Measurements from ENCODE around the gene MFAP5.
A peak's percentile ranks its signal among the peaks of the same experiment; 100 is the strongest.
"Not testable (repeated sequence)": the region's sequence is repeated elsewhere in the genome, so short reads cannot be mapped to it uniquely, and the experiment has no call there.

MFAP5 gene

GRCh38 chr12:8629486-8630033, 33.1 kb downstream of the MFAP5 start:
- DNase-seq (ENCODE audit: low spot score): peak; percentile 87

DNA sequence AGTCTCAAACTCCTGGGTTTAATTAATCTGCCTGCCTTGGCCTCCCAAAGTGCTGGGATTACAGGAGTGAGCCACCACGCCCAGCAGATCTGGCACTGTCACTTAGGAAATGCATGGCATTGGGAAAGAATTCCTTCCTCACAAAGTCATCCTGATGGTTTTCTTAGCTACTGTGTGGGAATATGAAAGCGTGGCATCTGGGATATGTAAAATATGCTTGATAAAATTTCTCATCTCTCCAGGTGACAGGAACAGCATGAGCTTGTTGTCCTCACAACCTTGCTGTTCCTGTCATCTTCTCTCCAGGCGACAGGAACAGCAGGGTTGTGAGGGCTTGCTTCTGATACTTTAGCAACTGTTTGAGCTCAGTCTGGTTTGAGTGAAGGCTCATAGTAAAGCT, 33.9 kb downstream of the MFAP5 start:
- DNase-seq (ENCODE audit: low spot score): peak; percentile 37

GRCh38 chr12:8624750-8625149, 37.9 kb downstream of the MFAP5 start:
- not testable (repeated sequence) for DNase-seq (ENCODE audit: low spot score)

DNA sequence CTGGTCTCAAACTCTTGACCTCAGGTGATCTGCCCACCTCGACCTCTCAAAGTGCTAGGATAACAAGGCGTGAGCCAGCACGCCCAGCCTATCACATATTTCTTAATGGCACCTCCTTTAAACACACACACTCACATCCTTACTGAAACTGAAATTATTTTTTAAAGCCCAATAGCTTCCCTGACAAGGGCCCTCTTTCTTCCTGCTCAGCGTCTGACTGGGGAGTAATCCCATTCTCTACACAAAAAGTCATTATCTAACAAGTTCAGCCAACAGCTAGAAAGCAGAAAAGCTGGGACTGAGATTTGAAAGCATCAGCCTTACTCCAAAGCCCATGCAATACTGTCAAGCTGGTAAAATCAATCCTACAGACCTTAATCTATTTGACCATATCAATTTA, 40.0 kb downstream of the MFAP5 start:
- no peak for DNase-seq (ENCODE audit: low spot score)

DNA sequence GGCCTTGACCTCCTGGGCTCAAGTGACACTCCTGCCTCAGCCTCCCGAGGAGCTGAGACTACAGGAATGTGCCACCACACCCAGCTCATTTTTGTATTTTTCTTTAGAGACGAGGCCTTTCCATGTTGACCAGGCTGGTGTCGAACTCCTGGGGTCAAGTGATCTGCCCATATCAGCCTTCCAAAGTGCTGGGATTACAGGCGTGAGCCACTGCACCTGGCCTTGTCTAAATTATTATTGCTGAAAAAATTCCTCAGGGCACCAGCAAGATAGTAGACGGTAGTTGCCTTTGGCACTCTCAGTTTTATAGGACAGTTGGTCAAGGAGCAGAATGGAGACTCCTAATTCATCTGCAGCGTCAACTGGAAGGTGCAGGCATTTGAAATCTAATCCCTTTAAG, 47.4 kb downstream of the MFAP5 start:
- no peak for DNase-seq (ENCODE audit: low spot score)

- not testable (repeated sequence) for DNase-seq (ENCODE audit: low spot score)
These were observed 48.7 kb downstream of the MFAP5 start for GRCh38 chr12:8613881-8614280.

DNA sequence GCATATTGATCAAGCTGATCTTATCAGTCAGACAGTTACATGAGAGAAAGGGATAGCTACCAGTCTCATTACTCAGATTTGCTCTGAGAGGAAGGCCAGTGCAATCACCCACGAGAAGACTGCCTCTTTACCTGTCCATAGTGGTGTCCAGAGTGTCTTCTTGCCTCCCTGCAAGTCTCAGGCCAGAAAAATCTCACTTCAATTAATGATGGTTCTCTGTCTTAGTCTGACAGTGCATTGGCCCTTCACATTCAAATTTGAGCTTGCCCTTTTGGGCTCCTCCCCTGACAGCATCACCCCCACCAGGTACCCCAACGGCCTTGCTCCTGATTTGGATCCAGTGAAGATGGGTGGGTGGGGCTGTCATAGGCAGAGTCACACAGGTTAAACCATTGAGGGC, 50.0 kb downstream of the MFAP5 start, which contains the start of gene AICDA:
Gene AICDA, minus strand, starts transcription at position 231 of the 400 bp plus-strand sequence. Its CDS starts 92 bp downstream, at position 139.
- DNase-seq (ENCODE audit: low spot score): peak; percentile 85

GRCh38 chr12:8609061-8609570, 53.5 kb downstream of the MFAP5 start:
- peak; percentile 78 for DNase-seq (ENCODE audit: low spot score)

- DNase-seq (ENCODE audit: low spot score): no peak
These were observed 55.7 kb downstream of the MFAP5 start for GRCh38 chr12:8606890-8607289.

- no peak for DNase-seq (ENCODE audit: low spot score)
These were observed 57.6 kb downstream of the MFAP5 start for GRCh38 chr12:8605057-8605456.

GRCh38 chr12:8603856-8604255, 58.8 kb downstream of the MFAP5 start:
- DNase-seq (ENCODE audit: low spot score): no peak

GRCh38 chr12:8603286-8603685, 59.3 kb downstream of the MFAP5 start:
- no peak for DNase-seq (ENCODE audit: low spot score)

GRCh38 chr12:8596561-8596960, 66.1 kb downstream of the MFAP5 start:
- DNase-seq (ENCODE audit: low spot score): no peak
